Stromal cell of bone marrow (primary cell): ENCODE data around the gene VWA3B.

Experiments used
- DNase-seq: peaks from one replicate; pipeline ENCODE4 v3.0.0-alpha.2; 2012; ENCODE audit warnings: low read depth

The VWA3B gene

DNA sequence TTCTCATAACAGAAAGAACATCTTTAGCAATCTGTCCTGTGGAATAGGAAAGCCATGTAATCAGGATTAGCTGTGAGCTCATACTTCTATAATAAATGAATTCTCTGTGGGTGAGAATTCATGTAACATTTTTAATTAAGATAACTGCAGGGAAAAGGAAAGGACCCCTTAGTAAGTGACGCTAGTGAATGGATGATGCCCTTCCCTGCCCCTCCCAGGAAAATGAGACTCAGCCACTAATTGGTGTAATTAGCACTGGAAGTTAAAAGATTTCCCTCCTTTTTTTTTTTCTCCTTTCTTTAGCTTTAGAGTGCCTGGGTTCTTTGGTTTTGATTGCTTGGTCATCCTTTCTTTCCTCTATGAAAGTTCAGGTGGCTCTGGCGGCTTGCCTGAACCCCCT lies 90.3 kb downstream of the VWA3B start:
- no peak for DNase-seq

DNA sequence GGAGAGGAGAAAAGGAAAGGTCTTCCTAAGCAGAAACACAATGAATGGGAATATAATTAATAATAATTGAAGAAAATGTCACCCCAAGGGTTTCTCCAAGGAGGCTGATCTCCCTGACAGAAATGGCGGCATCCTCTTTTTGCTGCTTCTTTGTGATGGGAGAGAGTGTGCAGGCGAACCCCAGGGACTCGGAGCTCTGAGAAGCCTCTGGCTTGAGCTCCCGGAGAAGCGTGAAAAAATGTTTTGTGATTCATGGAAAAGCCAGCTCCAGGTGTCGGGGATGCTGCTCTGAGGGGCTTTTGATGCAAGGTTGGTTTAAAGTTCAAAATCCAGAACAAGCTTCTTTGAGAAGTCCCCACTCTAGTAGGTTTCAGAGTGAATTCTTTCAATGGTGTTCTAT lies 91.0 kb downstream of the VWA3B start:
- DNase-seq = no peak

DNA sequence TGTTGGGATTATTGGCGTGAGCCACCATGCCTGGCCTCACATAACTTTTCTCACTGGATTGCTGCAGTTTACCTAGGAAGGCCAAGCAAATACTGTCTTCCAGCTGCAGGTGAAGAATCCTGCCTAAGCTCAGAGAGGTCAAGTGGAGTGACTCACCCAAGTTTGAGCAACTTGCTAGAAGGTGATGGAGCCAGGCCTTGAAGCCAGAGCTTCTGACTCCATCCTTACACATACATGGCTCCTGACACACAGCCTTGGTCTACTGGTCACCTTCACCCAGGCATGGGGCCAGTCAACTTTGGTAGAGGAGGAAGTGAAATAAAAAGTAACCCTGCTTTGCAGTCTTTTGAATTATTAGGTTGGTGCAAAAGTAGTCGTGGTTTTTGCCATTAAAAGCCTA lies 93.5 kb downstream of the VWA3B start:
- no peak for DNase-seq

DNA sequence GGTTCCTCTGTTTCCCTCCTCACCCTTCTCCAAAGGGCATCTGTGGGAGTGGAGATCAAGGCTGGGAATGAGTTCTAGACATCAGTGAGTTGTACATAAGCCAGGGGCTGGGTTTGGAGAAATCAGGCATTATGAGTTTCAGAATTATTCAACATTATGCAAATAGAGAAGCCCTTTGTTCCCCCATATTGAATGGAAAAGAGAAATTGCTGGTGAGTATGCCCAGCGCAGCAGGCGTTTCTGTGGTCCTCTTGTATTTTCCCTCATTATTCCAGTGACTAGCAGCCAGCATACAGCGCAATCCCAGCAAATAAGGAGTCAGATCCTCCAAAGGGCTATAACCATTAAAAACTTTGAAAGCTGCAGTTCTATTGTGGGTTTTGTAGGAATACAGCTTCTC lies 94.4 kb downstream of the VWA3B start:
- DNase-seq = no peak

DNA sequence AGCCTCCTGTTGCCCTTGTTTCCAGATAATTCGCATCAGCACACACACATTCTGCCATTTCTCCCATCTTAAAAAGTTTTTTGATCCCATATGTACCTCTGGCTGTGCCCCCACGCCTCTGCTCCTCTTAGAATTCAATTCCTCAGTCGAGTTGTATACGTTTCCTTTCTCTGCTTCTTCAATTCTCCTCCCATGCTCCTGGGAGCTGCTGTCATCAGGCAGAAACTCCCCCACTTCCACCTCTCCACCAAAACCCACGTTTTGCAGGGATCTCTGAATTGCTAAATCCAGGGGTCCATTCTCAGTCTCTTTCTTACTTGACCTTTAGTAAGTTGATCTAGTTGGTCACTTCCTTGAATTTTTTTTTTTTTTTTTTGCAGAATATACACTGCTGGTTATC lies 98.8 kb downstream of the VWA3B start:
- no peak for DNase-seq

DNA sequence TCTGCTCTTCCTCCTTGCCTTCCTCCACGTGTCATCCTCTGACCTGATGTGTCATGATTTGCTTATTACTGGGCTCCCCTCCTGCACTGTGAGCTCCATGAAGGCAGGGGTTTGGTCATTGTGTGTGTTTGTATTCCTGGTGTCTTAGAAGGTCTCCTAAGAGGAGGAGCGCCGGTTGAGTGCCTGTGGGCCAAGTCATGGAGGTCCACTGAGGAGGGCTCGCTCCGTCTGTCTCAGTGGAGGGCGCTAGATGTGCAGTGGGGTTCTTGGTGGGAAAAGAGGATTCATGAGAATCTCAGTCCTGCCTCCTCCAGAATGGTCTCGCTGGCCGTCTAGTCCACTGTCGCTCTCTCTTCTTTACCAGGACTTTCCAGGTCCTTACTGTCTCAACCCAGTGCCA lies 100.2 kb downstream of the VWA3B start:
- no peak for DNase-seq

DNA sequence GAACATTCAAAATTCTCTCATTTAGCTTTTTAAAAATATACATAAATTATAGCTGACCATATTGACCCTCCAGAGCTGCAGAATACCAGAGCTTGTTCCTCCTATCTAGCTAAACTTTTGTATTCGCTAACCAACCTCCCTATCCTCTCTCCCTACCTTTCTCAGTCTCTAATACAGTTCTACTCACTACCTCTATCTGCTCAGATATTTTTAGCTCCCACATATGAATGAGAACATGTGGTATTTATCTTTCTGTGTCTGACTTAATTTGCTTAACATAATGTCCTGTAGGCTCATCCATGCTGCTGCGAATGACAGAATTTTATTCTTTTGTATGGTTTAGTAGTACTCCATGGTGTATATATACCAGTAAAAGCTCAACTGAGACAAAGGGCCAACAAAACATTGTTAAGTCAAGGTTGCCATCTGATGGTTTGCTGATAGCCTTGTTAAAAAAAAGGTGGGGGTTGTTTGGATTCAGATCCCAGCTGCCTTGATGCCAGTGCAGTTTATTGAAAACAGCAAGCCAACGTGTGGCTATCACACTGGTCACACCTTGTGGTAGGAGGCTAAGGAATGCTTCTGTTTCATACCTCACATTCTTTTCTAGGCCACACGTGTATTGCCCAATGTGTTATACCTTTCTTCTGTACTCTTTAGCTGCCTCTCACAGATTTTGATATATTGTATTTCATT lies 101.5 kb downstream of the VWA3B start:
- no peak for DNase-seq

DNA sequence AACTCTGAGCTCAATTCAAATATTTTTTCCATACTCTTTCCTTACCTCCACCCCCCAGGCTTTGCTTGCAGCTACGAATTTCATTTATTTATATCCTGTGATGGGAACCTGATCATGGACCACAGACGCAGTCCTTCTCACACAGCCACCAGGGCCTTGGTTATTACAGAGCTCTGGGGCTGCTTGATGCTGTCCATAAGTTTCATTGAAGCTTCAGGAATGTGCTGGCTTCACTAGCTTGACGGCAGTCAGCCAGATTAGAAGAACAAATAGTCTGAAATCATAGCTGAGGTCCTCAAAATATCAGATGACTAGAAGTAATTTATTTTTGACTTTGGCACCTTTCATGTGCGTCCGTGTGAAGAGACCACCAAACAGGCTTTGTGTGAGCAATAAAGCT lies 104.9 kb downstream of the VWA3B start:
- DNase-seq = no peak

DNA sequence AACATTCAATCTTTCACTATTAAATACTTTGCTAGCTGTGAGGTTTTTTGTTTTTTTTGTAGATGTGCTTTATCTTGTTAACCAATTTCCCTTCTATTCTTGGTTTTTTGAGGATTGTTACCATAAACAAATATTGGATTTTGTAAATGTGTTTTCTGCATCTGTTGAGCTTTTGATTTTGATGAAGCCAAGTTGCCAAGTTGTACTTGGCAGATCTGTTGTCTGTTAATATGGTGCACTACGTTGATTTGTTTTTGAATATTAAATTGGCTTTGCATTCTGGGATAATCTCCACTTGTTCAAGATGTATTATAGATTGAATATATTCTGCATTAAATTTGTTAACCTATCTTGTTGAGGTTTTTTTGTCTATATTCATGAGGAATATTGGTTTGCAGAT lies 114.6 kb downstream of the VWA3B start:
- DNase-seq = no peak

DNA sequence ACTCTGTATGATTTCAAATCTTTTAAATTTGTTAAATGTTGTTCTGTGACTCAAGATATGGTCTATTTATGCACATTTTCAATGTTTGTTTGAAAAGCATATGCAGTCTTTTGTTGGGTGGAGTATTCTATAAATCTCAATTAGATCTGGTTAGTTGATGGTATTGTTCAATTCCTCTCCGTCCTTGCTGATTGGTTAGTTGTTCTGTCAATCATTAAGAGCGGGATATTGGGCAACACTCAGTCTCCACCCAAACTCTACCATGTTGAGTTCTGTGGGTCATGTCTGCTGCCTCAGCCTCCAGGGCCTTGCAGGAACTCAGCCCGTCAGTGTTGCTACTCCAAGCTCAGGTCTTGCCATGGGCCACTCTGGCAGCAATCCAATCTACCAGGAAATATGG lies 118.9 kb downstream of the VWA3B start:
- DNase-seq = no peak

DNA sequence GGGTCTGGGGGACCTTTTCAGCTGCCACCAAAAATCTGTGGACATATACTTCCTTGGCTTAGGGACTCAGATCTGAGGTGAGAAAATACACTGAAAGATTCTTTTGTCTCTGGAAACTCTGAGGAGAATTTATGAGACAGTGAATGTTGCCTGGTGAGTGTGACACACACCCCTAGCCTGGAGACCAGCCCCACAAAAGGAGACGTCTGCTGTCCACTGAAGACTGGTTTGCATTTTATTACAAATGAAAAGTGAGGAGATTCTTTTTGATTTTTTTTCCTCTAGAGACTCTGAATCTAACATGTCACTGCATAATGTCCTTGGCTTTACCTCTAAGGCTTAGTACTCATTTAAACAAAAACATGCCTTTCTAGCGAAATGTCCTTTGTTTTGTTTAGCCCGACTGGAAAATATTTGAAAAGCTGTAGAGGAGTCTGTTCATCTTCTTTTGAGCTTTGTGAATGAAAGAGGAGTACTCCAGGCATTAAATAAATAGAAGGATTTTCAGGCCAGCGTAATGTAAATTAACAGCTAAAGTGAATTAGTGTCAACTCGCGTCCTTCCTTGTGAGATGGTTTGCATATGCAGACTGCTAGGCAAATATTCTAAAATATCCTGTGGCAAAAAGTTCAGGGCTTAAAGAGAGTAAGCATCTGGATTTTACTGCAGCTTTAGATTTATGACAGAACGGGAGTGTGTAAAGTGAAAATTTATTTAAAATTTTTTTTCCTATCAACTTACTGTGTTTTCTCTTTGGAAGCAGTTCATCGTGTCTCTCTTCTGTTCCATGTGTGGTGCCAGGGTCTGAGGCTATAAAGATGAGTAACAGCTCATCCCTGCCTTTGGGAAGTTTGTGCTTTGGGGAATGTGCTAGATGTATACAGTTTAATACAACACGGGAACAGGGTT lies 125.4 kb downstream of the VWA3B start:
- DNase-seq = no peak

DNA sequence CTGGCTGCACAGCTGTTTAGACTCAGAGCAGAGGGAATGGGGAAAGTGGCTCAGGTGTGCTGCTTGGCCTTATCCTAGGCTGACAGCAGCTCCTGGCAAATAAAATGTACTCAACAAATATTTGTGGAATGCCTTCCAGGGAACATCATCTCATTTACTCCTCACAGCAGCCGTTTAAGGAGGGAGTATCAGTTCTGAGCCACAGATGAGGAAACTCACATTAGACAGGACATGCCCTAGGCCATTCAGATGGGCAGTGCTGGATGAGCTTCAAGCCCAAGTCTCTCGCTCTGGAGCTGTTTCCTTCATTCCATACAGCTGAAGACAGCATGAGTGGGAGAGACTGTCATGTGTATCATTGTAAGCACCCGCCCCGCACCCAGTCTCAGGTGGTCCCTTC lies 129.6 kb downstream of the VWA3B start:
- no peak for DNase-seq

DNA sequence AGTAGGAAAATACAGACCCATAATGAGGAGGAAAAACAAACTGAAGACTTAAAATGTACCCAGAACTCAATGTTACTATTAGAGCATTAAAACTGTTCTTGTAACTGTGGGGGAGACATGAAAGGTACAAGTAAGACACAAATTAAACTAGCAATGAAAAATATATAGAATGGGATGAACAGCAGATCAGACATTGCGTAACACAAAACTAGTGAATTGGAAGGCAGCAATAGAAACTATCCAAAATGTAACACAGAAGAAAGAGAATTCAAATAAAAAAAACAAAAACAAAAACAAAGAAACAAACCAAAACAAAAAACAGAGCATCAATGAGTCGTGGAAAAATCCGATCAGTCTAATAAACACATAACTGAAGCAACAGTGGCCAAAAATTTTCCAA lies 132.2 kb downstream of the VWA3B start:
- DNase-seq = no peak

DNA sequence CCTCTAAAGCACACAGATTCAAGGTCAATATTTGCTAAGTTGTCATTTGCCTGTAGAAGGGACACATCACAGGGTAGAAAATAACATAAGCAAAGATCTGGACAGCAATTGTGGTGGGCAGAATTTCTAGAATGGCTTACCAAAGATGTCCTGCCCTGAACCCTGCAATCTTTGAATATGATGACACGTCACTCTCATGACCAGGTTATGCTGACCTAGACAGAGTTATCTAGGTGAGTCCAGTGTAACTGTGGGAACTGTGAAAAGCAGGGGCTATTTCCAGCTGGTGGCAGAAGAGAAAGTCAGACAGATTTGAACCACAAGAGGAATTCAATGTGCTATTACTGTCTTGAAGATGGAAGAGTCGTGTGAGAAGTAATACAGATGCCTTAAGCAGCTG lies 147.0 kb downstream of the VWA3B start:
- no peak for DNase-seq

DNA sequence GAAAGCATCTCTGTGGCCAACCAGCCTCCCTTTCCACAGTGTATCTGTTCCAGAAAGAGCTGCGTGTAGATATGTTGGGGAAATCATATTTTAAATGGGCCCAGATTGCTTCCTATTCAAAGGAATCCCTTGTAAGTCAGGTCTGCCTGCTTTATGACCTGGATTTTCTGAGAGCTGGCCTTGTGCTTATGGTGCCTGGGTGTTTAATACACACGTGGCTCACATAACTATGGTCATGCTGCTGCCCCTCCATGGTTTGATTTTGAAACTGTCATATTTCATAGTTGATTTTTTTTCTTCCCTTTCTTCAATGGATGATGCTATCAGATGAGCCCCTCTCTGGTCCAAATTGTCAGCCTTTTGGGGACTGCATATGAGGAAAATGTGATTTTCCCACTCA lies 147.8 kb downstream of the VWA3B start:
- no peak for DNase-seq

DNA sequence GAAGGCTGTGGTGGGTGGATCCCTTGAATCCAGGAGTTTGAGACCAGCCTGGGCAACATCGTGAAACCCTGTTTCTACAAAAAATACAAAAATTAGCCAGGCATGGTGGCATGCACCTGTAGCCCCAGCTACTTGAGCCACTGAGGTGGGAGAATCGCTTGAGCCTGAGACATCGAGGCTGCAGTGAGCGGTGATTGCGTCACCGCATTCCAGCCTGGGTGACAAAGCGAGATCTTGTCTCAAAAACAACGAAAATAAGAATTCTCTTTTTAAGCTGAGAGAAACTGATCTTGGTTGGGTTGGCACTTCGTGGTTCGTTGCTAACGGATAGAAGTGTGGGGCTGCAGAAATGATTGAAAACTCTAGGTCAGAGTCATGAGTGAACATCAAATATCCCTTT lies 150.0 kb downstream of the VWA3B start:
- no peak for DNase-seq

DNA sequence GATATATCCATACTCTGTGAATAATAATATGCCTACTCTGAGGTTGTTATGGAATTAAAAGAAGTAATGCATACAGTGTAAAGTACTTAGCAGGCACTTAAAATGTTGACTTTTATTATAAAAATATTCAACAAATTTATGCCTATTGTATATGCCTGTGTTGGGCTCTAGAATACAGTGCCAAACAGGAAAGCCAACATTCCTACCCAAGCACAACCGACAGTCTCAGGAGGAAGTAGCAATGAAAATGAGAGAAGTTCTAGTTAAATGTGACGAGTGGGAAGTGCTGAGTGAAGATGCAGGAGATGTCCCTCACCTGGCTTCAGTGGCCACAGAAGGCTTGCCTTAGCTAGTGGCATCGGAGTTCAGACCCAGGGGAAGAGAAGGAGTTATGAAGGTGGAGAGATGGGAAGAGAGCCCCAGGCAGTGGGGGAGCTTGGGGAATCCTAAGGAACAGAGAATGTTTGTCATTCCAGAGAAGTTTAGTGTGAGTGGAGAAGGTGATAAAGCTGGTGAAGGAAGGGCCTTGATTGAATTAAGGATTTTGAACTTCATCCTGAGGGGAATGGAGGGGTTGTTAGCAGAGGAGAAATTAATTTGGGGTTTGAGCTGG lies 153.9 kb downstream of the VWA3B start:
- DNase-seq = no peak

DNA sequence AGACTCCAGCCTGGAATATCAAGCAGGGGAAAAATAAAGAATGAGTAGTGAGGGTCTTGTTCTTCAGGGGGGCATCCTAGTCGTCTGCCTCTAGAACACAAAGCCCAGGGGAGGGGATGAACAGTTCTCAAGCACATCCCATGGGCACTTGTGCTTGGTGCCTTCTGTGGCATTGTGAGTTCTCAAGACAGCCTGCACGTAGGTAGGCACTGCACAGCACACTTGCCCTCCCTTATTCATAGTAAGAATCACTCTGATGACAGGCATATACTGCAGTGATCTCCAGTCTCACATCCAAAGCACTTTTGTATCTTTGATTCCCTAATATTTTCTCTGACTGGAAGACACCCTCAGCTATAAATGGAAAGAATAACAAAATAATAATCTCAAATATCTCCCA lies 154.6 kb downstream of the VWA3B start:
- DNase-seq = no peak

DNA sequence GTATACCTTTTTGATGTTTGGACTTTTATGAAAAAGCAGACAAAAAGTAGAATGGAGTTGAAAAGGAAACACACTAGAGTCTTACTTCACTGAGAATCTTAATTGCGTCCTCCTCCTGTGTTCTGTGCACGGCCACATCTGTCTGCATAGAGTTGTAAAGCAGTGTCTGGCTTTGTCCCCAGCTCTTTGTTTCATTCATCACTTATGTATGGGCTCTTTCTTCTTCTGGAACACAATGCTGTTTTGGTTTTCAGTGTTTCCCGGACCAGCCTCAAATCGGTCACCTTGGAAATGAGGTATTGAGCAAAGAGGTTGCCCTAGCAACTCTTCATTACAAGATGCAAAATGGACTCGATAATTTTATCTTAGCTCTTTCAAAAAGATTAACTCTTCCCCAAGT lies 155.0 kb downstream of the VWA3B start:
- DNase-seq = no peak

DNA sequence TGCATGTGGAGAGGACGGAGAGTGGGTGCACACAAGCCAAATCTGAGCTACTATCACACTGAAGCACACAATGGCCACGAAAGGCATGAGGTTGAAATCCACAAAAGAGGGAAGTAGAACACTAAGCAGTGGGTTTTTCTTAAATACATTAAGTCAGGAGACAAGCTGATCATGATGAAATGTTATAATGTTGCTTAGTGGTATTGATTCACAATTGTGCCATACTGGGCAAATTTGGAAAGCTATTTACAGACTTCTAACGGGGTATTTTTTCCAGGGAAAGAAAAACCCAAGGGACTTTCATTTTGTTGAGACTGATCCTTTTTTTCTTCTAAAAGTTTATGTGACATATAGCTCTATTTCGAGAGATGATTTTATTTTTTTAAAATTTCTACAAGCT lies 158.5 kb downstream of the VWA3B start:
- no peak for DNase-seq

DNA sequence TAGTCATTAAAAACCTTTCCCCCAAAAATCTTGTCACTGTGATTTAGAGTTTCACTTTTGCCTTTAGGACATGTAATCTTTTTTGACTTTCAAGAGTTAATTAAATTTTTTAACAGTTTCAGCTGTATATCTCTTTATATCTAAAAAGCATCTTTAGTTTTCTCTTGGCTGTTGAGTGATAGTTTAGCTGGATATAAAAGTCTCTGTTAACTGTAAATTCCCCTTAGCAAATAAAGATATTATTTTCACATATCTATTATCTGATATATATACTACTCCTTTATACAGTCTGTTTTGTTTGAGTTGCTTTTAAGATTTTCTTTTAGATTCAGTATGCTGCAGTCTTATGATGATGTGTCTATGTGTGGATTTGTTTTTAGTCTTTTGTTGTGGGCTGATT lies 160.4 kb downstream of the VWA3B start:
- no peak for DNase-seq

DNA sequence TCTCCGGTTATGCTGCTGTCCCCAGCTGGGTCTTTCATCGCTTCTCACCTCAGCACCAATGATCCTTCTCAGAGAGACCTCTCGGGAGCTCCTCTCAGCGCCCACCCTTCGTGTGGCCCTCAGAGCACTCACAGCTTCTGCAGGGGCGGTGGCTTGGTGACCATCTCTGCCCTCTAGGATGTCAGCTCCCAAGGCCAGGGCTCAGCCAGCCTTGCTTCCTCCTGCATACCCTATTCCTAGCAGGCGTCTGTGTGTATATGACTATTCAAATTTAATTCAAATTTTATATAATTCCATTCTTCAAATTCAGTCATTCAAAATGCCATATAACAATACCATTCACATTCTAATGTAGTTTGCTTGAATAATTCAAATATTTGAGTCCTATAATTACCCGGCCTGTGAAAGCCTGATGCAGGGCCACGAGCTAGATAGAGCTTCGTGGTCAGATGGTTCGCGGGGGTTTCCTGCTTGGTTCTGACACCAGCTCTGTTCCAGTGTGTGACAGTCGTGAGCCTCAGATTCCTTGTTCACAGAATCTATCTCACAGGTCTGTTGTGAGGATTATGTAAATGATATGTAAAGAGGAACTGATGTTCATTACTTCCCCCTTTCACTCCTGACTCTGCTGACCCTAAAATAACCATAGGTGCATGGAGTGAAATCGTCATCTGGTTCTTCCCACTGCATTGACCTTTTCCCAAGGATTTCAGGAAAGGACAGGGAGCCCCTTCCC lies 165.2 kb downstream of the VWA3B start:
- no peak for DNase-seq
